BE2C (cell line): Measurements from ENCODE around the gene TSEN15.

Experiments
- DNase-seq: peaks from one replicate; pipeline ENCODE4 v3.0.0-alpha.2; 2020
- H3K27me3 ChIP-seq: fragments of 250-450 bp; sonication (Bioruptor Pico); 2 replicates; pipeline ENCODE4 v1.5.1; 2020; ENCODE audit warnings: mild to moderate bottlenecking
- H3K36me3 ChIP-seq: fragments of 250-450 bp; sonication (Bioruptor Pico); 2 replicates; pipeline ENCODE4 v1.5.1; 2020; ENCODE audit warnings: mild to moderate bottlenecking
- H3K4me1 ChIP-seq: fragments of 250-450 bp; sonication (Bioruptor Pico); 2 replicates; pipeline ENCODE4 v1.5.1; 2020
- H3K4me3 ChIP-seq: 2 replicates; pipeline ENCODE4 v1.5.1; 2011; ENCODE audit warnings: low read depth, low read length
- H3K9me3 ChIP-seq: fragments of 250-450 bp; sonication (Bioruptor Pico); 2 replicates; pipeline ENCODE4 v1.5.1; 2020
- TF ChIP-seq, protein P1 (sequence below): IDR thresholded peaks from 2 replicates; pipeline ENCODE4 v1.5.1; 2012; ENCODE audit warnings: mild to moderate bottlenecking, low read depth, low read length

Gene TSEN15

DNA sequence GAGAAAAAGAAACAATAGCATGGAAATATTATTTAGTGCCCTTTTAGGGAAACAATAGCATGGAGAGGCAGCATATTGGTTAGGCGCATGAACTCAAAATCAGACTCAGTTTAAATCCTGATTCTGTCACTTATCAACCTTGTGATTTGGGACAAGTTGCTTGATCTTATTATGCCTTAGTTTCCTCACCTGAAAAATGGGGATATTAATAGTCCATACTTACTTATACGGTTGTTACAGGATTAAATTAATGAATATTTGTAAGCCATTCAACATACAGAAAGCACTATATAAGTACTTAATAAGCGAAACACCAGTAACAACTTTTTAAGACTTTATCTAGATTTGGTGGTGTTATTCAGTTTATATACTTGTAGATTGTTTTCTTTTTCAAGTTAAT is 1.2 kb downstream of the TSEN15 start:
- Histone ChIP-seq H3K4me1 (peaks cover 3% of the 10 kb centered on the region; the same call in 1 of the 2 replicates), H3K9me3 (no peaks in the 10 kb centered on the region), H3K4me3 (peak overlapping the region; percentile 92), H3K27me3 (no peaks in the 10 kb centered on the region), H3K36me3 (no peaks in the 10 kb centered on the region)
- TF ChIP-seq, protein P1, sequence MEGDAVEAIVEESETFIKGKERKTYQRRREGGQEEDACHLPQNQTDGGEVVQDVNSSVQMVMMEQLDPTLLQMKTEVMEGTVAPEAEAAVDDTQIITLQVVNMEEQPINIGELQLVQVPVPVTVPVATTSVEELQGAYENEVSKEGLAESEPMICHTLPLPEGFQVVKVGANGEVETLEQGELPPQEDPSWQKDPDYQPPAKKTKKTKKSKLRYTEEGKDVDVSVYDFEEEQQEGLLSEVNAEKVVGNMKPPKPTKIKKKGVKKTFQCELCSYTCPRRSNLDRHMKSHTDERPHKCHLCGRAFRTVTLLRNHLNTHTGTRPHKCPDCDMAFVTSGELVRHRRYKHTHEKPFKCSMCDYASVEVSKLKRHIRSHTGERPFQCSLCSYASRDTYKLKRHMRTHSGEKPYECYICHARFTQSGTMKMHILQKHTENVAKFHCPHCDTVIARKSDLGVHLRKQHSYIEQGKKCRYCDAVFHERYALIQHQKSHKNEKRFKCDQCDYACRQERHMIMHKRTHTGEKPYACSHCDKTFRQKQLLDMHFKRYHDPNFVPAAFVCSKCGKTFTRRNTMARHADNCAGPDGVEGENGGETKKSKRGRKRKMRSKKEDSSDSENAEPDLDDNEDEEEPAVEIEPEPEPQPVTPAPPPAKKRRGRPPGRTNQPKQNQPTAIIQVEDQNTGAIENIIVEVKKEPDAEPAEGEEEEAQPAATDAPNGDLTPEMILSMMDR, result no peak
- DNase-seq, result no peak

DNA sequence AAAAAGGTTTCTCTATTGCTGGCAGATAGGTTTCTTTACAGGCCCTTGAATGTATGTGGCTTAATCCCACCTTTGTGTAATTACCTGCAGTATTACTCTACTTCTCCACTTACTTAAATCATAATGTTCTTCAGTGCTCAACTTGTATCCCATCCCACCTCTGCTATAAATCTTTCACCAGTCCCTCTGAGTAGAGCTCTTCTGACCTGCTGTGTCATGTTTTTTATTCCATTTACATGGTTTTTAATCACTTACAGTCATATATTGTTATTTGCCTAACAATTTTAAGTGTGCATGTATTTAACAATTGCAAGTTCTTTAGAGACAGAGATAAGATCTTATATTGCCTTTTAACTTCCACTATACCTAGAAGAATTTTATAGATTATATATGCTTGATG is 2.4 kb downstream of the TSEN15 start:
- Histone ChIP-seq H3K4me3 (no peak overlapping the region), H3K36me3 (no peaks in the 10 kb centered on the region), H3K4me1 (peaks cover 3% of the 10 kb centered on the region; the same call in 1 of the 2 replicates), H3K9me3 (no peaks in the 10 kb centered on the region), H3K27me3 (no peaks in the 10 kb centered on the region)
- TF ChIP-seq, protein P1, result no peak
- no peak for DNase-seq

DNA sequence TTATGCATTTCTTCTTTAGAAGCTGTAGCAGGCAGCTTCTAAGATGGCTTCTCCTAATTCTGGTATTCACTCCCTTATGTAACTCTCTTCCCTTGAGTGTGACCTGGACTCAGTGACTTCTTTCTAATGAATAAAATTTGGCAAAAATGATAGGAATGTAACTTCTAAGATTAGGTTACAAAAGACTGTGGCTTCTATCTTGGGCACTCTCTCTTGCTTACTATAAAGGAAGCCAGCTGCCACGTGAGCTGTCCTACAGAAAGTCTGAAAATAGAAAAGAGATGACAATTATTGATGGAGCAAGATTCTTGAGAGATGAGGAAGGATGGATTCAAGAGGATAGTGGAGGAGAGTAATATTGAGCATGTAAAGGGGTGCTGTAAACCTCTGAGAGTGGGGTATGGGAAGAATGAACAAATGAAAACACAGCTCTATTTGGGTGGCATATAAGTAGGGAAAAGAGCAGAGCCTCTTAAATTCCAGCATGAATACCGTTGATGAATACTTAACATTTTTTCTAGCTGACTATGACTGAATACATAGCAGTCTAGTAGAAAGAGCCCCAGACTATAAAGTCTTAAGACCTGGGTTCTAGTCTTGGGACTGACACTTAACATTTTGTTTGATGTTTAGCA is 5.5 kb downstream of the TSEN15 start:
- no peaks in the 10 kb centered on the region for H3K9me3 ChIP-seq
- no peaks in the 10 kb centered on the region; the same call in 1 of the 2 replicates for H3K4me1 ChIP-seq
- H3K4me3 ChIP-seq, result no peak overlapping the region
- H3K36me3 ChIP-seq, result peaks cover 2% of the 10 kb centered on the region
- DNase-seq, result no peak
- TF ChIP-seq, protein P1, result no peak
- H3K27me3 ChIP-seq, result no peaks in the 10 kb centered on the region

DNA sequence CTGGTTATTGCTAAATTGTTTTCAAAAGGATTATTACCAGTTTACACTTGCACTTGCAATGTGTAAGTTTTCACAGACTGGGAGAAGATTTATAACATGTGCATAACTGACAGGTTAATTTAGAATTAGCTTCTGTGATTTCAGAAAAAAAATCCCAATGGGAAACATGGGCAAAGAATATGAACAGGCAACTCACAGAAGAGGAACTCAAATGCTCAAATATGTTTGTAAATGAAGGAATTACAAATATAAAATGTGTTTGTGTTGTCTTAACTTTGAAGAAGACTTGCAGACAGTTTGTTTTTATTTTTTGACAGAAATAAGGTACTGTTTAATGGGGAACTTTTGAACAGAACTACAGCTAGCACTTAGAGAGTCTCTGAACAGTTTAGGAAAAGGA is 8.4 kb downstream of the TSEN15 start:
- Histone ChIP-seq H3K27me3 (no peaks in the 10 kb centered on the region), H3K9me3 (no peaks in the 10 kb centered on the region), H3K4me1 (no peaks in the 10 kb centered on the region; the same call in 1 of the 2 replicates), H3K4me3 (no peak overlapping the region), H3K36me3 (peaks cover 2% of the 10 kb centered on the region)
- no peak for DNase-seq
- TF ChIP-seq, protein P1, result no peak

DNA sequence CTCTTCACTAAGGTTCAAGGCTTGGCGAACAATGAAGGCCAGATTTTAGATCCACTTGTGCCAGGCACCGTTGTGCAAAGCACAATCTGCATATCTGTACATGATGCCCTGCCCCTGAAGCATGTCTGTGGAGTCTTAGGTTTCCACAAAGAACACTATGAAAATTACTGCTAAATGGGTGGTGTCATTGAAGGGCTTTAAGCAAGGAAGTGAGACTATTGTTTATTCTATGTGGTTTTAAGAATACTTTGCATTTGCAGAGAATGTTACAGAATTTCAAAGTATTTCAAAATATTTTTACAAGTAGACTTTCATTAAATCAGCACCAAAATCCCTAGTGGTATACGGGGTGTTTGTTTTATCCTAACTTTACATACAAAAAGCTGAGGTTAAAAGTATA is 8.8 kb downstream of the TSEN15 start:
- Histone ChIP-seq H3K27me3 (no peaks in the 10 kb centered on the region), H3K36me3 (peaks cover 5% of the 10 kb centered on the region), H3K4me3 (no peak overlapping the region), H3K9me3 (no peaks in the 10 kb centered on the region), H3K4me1 (no peaks in the 10 kb centered on the region; the same call in 1 of the 2 replicates)
- no peak for DNase-seq
- TF ChIP-seq, protein P1, result no peak

DNA sequence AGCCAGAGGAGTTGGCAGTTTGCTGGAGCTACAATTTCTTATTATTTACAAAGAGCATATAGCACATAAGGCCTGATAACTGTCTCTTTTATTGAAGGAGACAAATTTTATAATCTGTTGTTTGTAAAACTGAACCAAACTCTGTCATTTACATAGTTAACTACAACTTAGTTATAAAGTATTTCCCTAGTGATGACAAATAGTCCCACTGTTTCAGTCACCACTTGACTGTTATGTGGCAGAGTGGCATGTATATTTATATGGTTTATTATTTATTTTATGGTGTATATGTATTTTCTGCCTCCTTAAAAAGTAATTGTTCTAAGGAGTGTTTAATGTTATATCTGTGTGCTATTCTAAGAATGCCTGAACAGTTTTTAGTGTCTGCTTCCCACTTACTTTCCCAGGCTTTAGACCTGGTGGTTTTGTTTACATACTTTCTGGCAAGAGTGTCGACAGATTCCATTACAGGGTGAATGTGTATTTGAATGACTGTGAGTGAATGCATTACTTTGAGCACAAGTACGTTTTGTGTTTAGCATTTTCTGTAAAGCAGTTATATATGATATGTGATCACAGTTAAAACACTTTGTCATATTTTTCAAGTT is 10.0 kb downstream of the TSEN15 start:
- Histone ChIP-seq H3K4me1 (no peaks in the 10 kb centered on the region; the same call in 1 of the 2 replicates), H3K4me3 (no peak overlapping the region), H3K36me3 (peaks cover 9% of the 10 kb centered on the region), H3K27me3 (no peaks in the 10 kb centered on the region), H3K9me3 (no peaks in the 10 kb centered on the region)
- TF ChIP-seq, protein P1, result no peak
- DNase-seq, result no peak
